Prostate gland (tissue), 2 donors: ENCODE results near the gene PDE4D.

ENCODE experiments used
- CTCF ChIP-seq, 4 experiments: fragments of 200-600 bp in 2 of 4; fragments of 450-650 bp in 2 of 4; sonication (generic) in 2 of 4; IDR thresholded peaks; 1 replicate in 3 of 4; 2 replicates in 1 of 4; pipeline ENCODE4 v1.5.1; 2016 to 2019; ENCODE audit warnings: antibody characterized with exemption in 4 of 4, mild to moderate bottlenecking in 2 of 4, moderate library complexity in 2 of 4
- POLR2A ChIP-seq: fragments of 450-650 bp; IDR thresholded peaks from one replicate; pipeline ENCODE4 v1.6.1; 2016; ENCODE audit warnings: antibody characterized with exemption, mild to moderate bottlenecking
- POLR2AphosphoS5 ChIP-seq: sonication (generic); formaldehyde crosslinking; IDR thresholded peaks from one replicate; pipeline ENCODE4 v1.6.1; 2017; ENCODE audit warnings: antibody characterized with exemption

GRCh38 chr5:59130431-59130830 lies 763.1 kb downstream of the PDE4D start:
- TF ChIP-seq POLR2A (no peak), CTCF (IDR thresholded peaks at IDR 0.05) (no peak), POLR2AphosphoS5 (no peak)
